Measurements from ENCODE around the gene PPP1R3D.
A peak's percentile ranks its signal among the peaks of the same experiment; 100 is the strongest.

Gene PPP1R3D

DNA sequence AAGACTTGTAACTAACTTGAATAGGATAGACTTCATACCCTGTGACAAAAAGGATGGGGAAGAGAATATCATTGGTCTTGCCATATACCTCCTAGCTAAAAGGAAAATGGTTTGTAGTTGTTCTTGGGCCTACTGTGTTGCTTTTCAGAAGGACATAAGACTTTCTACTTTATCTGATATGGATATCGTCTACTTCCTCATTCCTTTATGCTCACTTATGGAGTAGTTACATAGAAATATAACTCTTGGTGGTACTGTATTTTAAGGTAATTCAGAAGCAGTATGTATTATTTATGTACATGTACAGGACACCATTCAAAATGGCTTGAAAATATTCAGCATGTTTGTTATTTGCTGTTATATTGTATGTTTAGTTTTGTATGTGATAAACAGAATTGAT is 8.1 kb upstream of the PPP1R3D start:
- no peak for DNase-seq

- no peak for DNase-seq
Observed at GRCh38 chr20:59947376-59947775, 7.3 kb upstream of the PPP1R3D start.

DNA sequence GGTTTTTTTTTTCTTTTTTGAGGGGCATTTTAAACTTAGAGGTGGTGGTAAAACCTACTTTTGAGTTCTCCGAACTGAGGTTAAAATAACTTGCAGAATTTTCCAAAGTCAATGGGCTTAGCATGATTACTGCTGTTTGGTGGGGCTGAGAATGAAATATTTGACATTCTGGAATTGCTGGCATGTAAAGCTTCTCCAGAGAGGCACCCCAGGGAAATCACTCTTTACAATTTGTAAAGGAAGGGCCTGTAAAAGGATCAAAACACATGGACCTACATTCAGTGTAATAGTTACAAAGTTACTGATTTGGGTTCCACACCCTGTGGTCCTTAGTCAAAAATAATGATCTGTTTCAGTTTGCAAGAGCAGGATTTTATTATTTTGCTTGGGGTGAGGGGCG is 5.6 kb upstream of the PPP1R3D start:
- no peak for DNase-seq

GRCh38 chr20:59945175-59945574 is 5.1 kb upstream of the PPP1R3D start:
- DNase-seq: no peak

DNA sequence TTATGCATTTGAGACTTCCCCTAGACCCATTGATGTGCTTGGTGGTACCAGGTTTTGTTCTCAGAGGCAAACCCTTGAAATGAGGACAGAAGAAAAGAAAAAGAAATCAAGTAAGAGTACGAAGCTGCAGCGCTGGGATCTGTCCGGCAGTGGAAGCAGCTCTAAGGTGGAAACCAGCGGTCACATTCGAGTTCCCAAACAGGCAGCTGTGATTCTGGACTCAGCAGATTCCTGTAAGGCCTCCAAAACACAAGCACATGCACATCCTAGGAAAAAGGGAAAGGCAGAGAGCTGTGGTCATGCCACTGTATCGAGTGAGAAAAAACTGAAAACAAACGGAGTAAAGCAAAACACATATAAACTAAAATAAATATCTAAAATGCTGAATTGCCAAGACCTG is 4.6 kb upstream of the PPP1R3D start:
- no peak for DNase-seq

- DNase-seq: no peak
Observed at GRCh38 chr20:59942245-59942644, 2.1 kb upstream of the PPP1R3D start.

GRCh38 chr20:59940956-59941294 is 820 bp upstream of the PPP1R3D start:
- DNase-seq: no peak

- no peak for DNase-seq
Observed at GRCh38 chr20:59939879-59940128, 301 bp downstream of the PPP1R3D start.

DNA sequence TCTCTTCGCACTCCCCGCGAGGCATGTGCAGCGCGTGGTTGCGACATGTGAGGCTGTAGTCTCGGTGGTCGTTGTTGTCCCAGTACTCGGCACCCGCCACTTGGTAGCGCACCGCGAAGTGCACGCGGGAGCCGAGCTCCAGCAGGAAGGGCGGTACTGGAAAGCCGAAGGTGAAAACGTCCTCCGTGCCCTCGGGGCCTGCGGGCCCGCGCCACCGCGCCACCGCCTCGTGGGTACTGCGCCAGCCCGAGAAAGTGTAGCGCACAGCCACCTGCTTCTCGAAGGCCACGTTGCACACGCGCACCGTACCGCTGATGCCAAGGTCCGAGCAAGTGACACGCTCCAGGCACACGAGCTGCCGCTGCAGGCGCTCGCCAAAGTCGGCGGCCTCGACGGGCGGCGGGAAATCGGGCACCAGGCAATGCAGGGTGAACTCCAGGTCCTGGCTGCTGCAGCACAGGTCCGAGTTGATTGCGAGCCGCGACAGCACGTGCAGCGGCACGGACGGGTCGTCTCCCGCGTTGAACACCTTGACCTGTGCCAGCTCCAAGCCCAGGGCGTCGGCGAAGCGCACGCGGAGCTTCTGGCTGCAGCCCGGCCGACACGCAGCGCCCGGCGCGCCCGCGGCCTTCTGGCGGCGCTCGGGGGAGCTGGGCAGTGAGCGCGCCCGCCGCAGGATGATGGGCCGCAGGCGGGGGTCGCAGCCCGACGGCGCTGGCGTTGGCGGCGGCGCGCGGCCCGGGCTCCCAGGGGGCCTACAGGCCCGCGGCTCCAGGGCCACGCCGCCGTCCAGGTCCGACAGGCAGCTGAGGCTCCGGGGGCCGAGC is 840 bp downstream of the PPP1R3D start:
- no peak for DNase-seq

DNA sequence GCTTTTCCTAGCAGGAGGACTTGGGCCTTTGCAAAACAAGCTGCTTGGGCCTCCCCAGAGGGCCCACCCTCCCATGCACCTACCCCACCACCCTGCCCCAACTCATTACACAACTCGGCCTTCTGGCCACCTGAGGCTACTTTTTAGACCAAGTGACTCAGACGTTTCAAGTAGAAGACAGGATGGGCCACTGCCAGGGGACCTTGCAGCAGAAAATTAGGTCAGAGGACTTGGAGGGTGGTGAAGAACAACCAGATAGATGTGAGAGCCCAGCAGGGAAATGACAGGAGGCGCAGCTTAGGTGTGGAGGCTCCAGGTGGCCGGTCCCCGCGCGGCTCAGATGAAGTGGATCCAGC is 1.4 kb downstream of the PPP1R3D start:
- DNase-seq: no peak

DNA sequence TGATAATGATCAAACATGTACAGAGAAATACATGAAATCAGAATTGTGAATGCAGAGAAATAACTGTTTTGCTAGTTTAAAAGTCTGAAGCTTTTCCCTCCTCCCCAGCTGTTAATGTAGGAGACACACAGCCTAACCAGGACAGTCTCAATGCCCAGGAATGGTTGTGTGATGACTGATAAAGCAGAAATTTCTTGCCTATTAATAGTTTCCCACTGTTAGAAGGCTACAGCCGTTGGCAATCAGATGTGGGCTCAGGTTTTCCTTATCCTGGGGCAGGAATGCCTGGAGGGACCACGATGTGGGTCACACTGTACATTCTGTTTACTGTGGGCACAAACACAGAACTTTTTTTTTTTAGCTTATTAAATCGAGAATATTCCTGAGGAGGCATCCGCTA is 1.9 kb downstream of the PPP1R3D start:
- no peak for DNase-seq

DNA sequence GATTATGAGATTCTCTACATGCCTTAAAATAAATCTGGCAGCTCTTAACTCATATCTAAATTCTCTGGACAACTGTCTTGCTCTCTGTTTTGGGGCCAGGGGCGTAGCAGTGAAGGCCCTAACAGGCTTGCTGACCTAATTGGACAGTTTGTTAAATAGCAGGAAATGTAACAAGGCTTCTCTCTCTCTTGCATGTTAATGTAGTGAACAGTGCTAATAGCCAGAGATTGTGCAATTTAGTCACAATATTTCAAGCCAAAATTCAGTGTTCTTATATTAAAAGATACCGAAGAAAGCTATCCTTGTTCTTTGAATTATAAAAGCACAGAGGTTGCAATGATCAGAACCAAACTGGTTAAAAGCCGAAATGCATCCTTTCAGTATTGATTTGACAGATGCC is 3.0 kb downstream of the PPP1R3D start:
- no peak for DNase-seq

- no peak for DNase-seq
Observed at GRCh38 chr20:59936409-59936808, 3.7 kb downstream of the PPP1R3D start.

DNA sequence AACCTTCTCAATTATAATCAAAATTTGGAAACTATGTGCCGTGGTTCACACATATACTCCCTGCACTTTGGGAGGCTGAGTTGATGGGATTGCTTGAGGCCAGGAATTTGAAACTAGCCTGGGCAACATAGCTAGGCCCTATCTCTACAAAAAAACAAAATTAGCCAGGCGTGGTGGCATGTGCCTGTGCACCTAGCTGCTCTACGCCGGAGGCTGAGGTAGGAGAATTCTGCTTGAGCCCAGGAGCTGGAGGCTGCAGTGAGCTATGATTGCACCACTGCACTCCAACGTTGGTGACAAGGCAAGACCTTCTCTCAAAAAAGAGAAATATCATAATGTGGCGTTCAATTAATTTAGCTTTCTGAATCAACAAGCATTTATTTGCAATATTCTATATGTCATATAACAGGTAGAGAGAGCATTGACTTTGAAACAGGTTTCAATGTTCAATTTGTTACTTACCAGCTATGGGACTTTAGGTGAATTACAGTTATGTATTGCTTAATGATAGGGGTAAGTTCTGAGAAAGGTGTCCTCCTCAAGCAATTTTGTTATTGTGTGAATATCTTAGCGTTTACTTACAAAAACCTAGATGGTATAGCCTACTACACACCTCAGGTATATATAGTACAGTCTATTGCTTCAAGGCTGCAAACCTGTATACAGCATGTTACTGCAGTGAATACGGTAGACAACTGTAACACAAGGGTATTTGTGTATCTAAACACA is 4.5 kb downstream of the PPP1R3D start:
- no peak for DNase-seq

DNA sequence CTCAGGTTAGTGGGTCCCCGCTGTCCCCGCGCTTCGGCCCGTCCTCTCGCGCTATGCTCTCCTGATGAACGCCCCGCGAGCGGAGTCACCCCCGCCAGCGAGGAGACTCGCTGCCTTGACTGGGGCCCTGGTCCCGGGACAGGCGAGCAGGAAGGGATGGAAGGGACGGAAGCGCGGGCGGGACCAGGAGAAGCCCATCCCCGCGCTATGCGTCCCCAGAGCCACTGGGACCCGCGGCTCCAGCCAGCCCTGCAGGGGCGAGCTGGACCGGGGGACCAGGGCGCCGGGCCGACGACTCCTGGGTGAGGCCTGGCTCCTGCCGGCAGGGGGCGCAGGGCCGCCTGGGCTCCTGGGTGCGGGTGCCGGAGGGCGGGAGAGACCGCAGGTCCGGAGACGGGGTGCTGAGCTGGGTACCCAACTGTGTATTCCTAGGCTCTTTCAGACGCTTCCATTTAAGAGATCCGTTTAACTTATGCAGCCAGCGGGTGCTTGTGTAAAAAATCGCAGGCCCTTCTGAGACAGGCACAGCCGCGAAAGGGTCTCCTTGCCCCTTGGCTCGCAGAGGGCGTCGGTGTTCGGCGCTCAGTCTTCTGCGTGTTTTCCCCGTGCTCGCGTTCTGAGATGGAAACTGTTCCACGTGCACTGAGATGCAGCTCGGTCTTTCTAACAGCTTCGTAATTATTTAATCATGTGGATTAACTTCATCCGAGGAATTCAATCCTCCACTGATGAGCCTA is 6.1 kb downstream of the PPP1R3D start:
- DNase-seq: peak; percentile 74 to 78

DNA sequence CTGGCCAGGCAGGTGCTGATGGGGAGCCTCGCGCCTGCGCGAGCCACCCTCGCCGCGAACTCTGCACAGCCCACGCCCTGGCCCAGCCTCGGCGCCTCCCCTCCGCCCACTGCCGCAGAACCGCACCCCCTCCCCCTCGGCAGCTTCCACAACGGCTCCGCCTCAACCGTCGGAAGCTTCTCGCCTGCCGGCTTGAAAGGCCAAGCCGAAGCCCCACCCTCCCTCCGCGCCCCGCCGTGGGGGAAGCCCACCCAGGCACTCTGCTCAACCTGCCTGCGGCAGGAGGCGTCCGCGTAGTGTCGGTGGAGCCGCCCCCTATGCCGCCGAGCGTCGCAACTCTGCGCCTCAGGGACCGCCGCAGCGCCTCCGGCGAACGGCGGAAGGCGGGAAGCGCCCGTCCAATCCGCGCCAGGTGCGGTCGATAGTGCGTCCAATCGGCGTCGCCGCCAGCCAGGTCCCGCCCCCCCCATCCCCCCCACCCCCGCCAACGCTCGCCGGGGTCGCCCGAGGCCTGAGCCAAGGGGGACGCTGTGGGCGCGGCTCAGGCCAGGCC is 6.7 kb downstream of the PPP1R3D start, which contains the start of gene SYCP2:
Gene SYCP2, minus strand, starts transcription at position 342 of the 553 bp plus-strand sequence. CDS start 11,224 bp downstream, outside the sequence.
- peak in 1 of 2 donors; percentile 34 for DNase-seq

- no peak for DNase-seq
Observed at GRCh38 chr20:59932616-59933295, 7.3 kb downstream of the PPP1R3D start.

- DNase-seq: no peak
Observed at GRCh38 chr20:59931511-59932312, 8.4 kb downstream of the PPP1R3D start.

DNA sequence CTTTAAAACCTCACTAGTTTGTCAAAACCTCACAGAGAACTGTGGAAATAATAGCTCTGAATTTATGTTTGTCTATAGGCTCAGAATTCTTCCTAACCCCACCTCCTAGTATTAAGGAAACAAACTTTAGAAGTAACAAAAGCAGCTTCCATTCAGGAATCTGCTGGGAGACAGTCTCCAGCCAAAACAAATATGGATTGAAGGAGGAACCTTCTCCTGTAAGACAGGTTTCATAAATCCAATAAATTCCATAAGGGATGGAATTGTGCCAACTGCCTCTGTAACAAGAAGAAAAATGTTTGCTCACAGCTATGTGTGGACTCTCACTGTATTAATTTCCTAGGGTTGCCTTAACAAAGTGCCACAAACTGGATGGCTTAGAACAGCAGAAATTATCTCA is 14.2 kb downstream of the PPP1R3D start:
- no peak for DNase-seq

DNA sequence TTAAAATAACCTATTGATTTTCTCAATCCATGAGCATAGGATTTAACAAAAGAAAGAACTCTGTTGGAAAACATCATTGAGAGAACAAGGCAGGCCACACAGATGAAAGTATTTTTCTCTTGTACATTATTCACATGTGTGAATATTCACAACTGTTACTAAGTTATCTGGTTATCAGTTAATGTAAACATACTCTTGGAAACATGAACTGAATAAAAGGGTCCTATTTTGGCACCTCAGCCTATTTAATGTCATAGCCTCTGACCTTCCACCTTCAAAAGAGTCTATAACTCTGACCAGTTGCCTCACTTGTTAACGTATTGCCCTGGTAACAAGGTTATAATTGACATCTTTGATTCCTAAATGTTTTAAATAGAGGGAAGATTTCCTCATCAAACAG is 14.7 kb downstream of the PPP1R3D start:
- no peak for DNase-seq

DNA sequence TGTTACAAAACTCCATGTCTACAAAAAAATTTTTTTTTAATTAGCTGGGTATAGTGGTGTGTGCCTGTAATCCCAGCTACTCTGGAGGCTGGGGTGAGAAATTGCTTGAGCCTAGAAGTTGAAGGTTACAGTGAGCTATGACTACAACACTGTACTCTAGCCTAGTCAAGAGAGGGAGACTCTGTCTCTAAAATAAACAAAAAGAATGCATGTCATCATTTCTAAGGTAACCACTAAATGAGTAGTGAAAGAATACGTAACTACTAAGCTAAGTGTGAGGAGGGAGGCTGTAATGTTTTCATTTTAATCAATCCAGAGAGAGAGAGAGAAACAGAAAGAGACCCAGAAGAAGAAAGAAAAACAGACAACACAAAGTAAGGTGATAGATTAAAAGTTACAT is 16.6 kb downstream of the PPP1R3D start:
- no peak for DNase-seq

DNA sequence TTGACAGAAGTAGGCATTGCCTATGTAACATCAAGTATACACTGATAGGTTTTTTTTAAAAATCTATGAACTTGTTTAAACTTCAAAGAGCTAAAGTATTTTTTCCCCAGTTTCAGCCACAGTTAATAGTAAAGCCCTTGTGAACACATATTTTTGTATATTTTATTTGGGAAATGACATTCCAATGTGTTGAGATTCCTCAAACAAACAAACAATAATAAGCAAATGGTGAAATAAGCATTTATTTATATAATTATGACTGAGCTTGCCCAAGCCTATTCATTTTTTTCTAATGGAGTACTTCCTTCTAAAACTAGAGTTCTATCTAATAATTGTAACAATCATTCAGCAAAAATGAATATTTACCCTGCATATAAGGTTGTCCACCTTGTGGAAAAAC is 19.2 kb downstream of the PPP1R3D start:
- no peak for DNase-seq
